Mucosa of rectum (tissue), 2 donors: Measurements from ENCODE around the gene RRN3.
"Not testable (repeated sequence)": the region's sequence is repeated elsewhere in the genome, so short reads cannot be mapped to it uniquely, and the experiment has no call there.

Experiments
- H3K27ac ChIP-seq, 2 donors: one replicate each; pipeline ENCODE4 v1.7.0; 2013; ENCODE audit warnings: inconsistent platforms in 2 of 2, low read depth in 2 of 2, low read length in 2 of 2
- H3K27me3 ChIP-seq, 2 donors: one replicate each; pipeline ENCODE4 v1.7.0; 2013; ENCODE audit warnings: low read length in 2 of 2; ENCODE audit not compliant: control insufficient read depth in 2 of 2, insufficient read depth in 2 of 2
- H3K36me3 ChIP-seq, 2 donors: one replicate each; pipeline ENCODE4 v1.7.0; 2013; ENCODE audit warnings: low read length in 2 of 2; ENCODE audit not compliant: control insufficient read depth in 2 of 2, insufficient read depth in 2 of 2
- H3K4me1 ChIP-seq, 2 donors: one replicate each; pipeline ENCODE4 v1.7.0; 2013; ENCODE audit warnings: low read length in 2 of 2, mild to moderate bottlenecking in 1 of 2; ENCODE audit not compliant: control insufficient read depth in 2 of 2, insufficient read depth in 2 of 2
- H3K4me3 ChIP-seq, 2 donors: one replicate each; pipeline ENCODE4 v1.7.0; 2013; ENCODE audit warnings: low read length in 2 of 2
- H3K9ac ChIP-seq, 2 donors: one replicate each; pipeline ENCODE4 v1.7.0; 2013; ENCODE audit warnings: low read length in 2 of 2, low read depth in 1 of 2, mild to moderate bottlenecking in 1 of 2
- H3K9me3 ChIP-seq, 2 donors: one replicate each; pipeline ENCODE4 v1.7.0; 2013; ENCODE audit warnings: low read length in 2 of 2; ENCODE audit not compliant: control insufficient read depth in 2 of 2
- donor health status: healthy.
- donor health status: Normal muscosa, but diverticular disease.

RRN3 gene

GRCh38 chr16:15027503-15028344 lies 66.3 kb downstream of the RRN3 start:
- not testable (repeated sequence) for H3K27ac ChIP-seq, H3K4me3 ChIP-seq, H3K4me1 ChIP-seq, H3K9ac ChIP-seq, H3K27me3 ChIP-seq, H3K9me3 ChIP-seq
- peaks cover 64 to 67% of the 10 kb centered on the region in 2 donors for H3K36me3 ChIP-seq

DNA sequence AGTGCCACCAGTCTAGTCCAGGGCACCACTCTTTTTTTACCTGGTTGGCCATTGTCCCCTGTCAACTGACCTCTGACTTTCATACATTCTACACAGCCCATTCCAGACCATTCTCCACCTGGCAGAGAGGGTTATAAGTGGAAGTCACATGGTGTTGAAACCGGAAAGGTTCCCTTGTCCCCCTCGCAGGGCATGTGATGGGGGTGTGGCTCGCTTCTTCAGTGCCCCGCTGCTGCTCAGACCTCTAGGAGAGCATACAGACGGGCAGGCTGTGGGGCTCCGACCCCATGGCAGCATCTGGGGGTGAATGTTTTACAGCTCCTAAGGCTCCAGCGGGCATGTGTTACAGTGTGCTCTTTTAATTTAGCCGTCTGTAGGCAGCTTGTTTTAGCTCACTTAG lies 67.0 kb downstream of the RRN3 start:
- H3K27me3 ChIP-seq, H3K27ac ChIP-seq, H3K9ac ChIP-seq, H3K4me1 ChIP-seq, H3K4me3 ChIP-seq, H3K9me3 ChIP-seq: not testable (repeated sequence)
- peaks cover 64 to 65% of the 10 kb centered on the region in 2 donors for H3K36me3 ChIP-seq

DNA sequence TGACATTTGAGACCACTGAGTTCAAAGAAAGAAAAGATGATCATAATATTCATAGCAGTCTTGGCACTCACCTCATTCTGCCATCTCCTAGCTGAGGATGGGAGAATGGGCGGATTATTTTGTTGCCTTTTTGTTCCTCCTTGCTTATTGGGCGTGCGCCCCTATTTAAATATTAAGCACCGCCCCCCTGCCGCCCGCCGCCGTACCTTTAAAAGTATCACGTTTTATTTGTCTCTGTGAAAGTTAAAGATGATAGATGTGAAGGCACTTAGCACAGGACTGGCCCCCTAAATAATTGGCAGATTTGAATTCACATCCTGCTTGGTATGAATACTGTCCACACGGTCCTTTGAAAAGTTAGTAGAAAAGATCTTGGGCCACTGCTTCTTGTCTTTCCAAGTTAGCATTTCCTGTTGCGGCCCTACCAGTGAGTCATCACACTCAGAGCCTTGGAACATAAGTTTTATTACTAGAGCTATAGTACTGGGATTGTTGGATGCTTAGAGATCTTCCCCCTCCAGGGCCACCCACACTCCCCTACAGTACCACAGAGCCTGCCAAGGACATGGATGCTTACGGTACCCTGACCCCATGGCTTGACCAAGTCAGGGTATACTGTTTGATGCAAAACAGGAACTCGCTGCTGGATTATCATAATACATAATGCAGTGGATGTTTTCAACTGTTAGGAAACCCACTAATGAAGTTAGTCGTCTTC lies 68.7 kb downstream of the RRN3 start:
- Histone ChIP-seq H3K27ac (peak overlapping the region; percentile 49 to 62), H3K36me3 (peaks cover 59 to 61% of the 10 kb centered on the region in 2 donors)
- not testable (repeated sequence) for H3K9me3 ChIP-seq, H3K4me1 ChIP-seq, H3K27me3 ChIP-seq, H3K9ac ChIP-seq, H3K4me3 ChIP-seq

- not testable (repeated sequence) for H3K27me3 ChIP-seq, H3K9ac ChIP-seq, H3K9me3 ChIP-seq, H3K4me3 ChIP-seq, H3K4me1 ChIP-seq
- Histone ChIP-seq H3K36me3 (peaks cover 60% of the 10 kb centered on the region in 2 donors), H3K27ac (peak overlapping the region in 1 of 2 donors; percentile 49)
These were observed 69.2 kb downstream of the RRN3 start for GRCh38 chr16:15024858-15025199.

GRCh38 chr16:15023381-15024077 lies 70.5 kb downstream of the RRN3 start:
- H3K9ac ChIP-seq, H3K27ac ChIP-seq, H3K4me1 ChIP-seq, H3K4me3 ChIP-seq, H3K9me3 ChIP-seq, H3K27me3 ChIP-seq: not testable (repeated sequence)
- H3K36me3 ChIP-seq, result peaks cover 58 to 61% of the 10 kb centered on the region in 2 donors

DNA sequence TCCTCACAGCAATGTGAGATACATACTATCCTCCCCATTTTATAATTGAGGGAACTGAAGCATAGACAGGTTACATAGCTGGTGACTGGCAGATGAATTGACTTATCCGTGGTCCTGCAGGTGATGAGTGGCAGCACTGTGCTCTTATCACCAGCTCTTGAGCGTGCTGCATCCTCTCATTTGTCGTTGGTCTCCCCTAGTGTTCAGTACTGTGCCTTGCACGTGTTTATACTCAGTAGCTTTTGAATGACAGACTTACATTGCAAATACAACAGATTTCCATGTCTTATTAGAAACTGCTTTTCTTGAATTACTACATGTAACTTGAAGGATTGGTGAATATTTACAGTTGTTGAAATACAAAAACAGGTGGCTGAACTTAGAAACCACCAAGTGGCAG lies 71.9 kb downstream of the RRN3 start:
- H3K9ac ChIP-seq, H3K9me3 ChIP-seq, H3K4me3 ChIP-seq, H3K4me1 ChIP-seq, H3K27me3 ChIP-seq, H3K27ac ChIP-seq: not testable (repeated sequence)
- H3K36me3 ChIP-seq, result peaks cover 57 to 58% of the 10 kb centered on the region in 2 donors

- not testable (repeated sequence) for H3K27me3 ChIP-seq, H3K27ac ChIP-seq, H3K9me3 ChIP-seq, H3K4me1 ChIP-seq, H3K4me3 ChIP-seq, H3K9ac ChIP-seq
- H3K36me3 ChIP-seq, result peaks cover 58% of the 10 kb centered on the region in 2 donors
These were observed 72.6 kb downstream of the RRN3 start for GRCh38 chr16:15021429-15021828.

- not testable (repeated sequence) for H3K4me1 ChIP-seq, H3K9me3 ChIP-seq, H3K9ac ChIP-seq, H3K27ac ChIP-seq, H3K27me3 ChIP-seq, H3K4me3 ChIP-seq
- H3K36me3 ChIP-seq, result peaks cover 38 to 44% of the 10 kb centered on the region in 2 donors
These were observed 77.0 kb downstream of the RRN3 start for GRCh38 chr16:15016951-15017580.

DNA sequence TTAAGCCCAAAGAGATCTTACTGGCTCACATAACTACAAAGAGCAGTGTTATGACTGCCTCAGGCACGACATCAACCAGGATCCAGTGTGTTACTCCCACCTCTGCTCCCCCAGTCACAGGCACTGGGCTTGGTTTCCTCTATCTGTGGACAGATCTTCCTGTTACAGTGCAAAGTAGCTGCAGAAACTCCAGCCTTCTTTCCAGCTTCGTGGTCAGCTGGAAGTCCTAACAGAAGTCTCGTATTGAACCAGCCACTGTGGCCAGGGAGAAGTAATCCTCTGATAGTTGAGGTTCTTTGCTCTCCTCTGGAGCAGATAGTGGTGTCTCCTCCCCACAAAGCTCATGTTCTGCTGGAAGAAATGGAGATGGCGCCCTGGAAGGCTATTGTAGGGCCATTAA lies 77.7 kb downstream of the RRN3 start:
- H3K27ac ChIP-seq, H3K4me1 ChIP-seq: not testable (repeated sequence)

GRCh38 chr16:15015671-15016070 lies 78.4 kb downstream of the RRN3 start:
- not testable (repeated sequence) for H3K4me3 ChIP-seq, H3K27ac ChIP-seq, H3K9ac ChIP-seq, H3K27me3 ChIP-seq, H3K4me1 ChIP-seq, H3K9me3 ChIP-seq
- peaks cover 37 to 42% of the 10 kb centered on the region in 2 donors for H3K36me3 ChIP-seq

More for the DNA sequence above, 77.7 kb downstream of the RRN3 start:
- H3K9me3 ChIP-seq, H3K9ac ChIP-seq, H3K4me3 ChIP-seq, H3K27me3 ChIP-seq: not testable (repeated sequence)
- H3K36me3 ChIP-seq, result peaks cover 35 to 39% of the 10 kb centered on the region in 2 donors
